Activated effector memory CD4-positive, alpha-beta T cell treated with Interleukin-2 at 50 U/mL for 16 hours (primary cell): Measurements from ENCODE around the gene PHKG2.

Experiments
- DNase-seq: peaks from one replicate; pipeline ENCODE4 v3.0.0-alpha.2; 2020

Gene PHKG2

DNA sequence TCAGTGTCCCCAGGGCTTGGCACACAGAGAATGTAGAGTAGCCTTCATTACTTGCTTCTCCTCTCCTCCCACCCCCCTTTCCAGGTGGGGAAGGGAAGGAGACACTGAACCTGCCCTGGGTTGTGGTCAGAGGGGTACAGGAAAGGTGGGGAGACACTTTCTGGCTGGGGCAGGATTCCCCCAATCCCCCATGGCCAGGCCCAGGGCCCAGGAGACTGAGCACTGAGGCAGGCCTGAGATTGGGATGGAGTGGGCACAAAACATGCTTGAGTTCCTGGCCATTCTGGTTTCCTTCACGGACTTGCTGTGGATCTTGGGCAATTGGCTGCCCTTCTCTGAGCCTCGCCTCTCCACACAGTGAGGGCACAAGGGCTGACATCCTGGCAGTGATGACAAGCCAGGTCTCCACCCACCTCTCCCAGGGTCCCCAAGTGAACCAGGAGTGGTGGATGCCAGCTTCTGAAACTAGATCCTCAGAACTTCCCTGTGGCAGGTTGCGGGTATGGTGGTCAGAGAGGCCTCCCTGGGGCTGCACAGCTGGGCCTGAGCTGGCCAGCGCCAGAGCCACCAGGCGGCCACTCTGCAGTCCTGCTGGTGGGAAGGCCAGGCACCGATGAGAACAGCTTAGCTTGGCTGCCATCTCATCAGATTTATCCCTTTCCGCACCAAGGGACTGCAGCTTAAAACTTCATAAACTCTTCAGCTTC lies 29.5 kb downstream of the PHKG2 start:
- DNase-seq: no peak

DNA sequence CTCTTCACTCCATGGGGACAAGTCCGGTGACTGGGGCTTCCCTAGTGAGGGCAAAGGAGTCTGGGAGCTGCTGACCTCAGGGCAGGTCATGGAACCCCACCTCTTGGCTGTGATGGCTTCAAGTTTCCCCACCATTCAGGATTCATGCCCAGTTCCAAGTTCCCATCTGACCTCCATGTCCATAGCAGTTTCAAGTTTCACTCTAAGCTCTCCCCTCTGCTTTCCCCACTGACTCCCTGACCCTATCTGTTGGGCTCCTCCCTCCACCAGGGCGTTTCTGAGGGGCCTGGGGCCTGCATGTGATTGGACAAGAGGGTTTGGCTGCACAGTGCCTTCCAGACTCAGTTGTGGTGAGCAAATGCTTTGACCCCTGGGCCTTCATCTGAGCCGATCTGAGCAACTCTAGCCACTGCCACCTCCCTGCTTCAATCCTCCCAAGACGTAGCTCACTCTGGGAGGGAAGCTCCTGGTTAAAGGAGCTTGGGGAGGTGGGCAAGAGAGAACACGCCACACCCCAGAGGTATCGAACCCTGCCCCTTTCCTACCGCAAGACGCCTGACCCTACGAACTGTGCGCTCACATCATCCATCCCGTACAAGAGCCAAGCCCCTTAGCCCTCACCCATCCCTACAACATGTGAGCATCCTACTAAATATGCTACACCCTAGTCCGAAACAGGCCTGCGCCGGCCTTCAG lies 30.5 kb downstream of the PHKG2 start:
- no peak for DNase-seq

DNA sequence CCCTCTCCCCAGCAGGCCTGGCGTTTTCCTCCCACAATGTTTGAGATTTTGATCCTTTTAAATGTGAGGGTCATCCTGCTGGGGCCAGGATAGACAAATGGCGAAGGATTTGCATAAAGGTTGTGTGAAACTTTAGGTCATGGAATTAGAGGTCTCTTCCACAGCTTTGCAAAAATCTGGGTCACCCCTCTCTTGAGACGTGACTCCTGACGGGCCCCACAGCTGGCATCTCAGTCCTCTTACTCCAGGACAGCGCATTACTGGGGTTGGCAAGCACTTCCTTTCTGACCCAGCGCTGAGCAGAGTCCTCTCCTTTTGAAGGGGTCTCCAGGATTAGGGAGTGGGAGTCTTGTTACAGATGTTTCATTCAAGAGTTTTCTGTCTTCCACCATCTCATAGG lies 31.4 kb downstream of the PHKG2 start:
- DNase-seq: no peak

DNA sequence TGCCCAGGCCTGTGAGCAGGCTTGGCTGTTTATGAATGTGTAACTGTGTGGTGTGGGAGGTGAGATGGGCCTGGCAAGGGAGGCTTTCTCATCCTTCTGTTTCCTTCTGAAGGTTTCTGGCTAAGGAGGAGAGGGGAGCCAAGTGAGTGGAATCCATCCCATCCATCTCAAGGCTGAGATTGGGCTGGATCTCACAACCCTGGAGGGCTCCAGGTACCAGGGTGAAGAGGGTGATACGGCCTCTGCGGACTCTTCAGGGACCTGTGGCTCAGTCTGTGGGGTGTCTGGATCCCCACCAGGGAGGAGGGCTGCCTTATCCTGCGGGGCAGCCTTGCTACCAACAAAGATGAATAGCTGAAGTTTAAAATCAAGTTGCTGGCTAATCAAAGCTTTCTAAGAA lies 31.8 kb downstream of the PHKG2 start:
- no peak for DNase-seq

- DNase-seq: no peak
These were observed 32.3 kb downstream of the PHKG2 start for GRCh38 chr16:30780549-30780948.

GRCh38 chr16:30782486-30783279 lies 34.5 kb downstream of the PHKG2 start:
- DNase-seq: no peak

DNA sequence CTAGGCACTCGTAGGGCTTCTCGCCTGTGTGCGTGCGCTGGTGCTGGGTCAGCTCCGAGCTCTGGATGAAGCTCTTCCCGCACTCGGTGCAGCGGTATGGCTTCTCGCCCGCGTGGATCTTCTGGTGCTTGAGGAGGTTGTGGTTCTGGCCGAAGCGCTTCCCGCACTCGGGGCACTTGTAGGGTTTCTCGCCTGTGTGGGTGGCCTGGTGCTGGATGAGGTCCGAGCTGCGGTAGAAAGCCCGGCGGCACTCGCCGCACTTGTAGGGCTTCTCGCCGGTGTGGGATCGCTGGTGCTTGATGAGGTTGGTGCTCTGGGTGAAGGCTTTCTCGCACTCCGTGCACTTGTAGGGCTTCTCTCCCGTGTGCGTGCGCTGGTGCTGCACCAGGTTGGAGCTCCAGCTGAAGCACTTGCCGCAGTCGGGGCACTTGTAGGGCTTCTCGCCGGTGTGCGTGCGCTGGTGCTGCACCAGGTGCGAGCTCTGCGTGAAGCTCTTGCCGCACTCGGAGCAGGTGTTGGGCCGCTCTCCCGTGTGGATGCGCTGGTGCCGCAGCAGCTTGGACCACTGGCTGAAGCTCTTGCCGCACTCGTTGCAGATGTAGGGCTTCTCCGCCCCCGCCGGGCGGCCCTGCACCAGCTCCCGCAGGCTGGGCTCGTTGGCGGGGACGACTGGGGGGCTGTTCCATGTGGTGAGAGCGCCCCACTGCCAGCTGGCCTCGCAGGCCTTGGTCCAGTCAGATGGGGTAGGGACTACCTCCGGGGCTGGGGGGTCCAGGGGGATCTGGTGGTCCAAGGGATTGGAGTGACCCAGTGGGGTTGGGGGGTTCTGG lies 35.3 kb downstream of the PHKG2 start:
- no peak for DNase-seq

GRCh38 chr16:30784215-30784614 lies 36.0 kb downstream of the PHKG2 start:
- DNase-seq: no peak

DNA sequence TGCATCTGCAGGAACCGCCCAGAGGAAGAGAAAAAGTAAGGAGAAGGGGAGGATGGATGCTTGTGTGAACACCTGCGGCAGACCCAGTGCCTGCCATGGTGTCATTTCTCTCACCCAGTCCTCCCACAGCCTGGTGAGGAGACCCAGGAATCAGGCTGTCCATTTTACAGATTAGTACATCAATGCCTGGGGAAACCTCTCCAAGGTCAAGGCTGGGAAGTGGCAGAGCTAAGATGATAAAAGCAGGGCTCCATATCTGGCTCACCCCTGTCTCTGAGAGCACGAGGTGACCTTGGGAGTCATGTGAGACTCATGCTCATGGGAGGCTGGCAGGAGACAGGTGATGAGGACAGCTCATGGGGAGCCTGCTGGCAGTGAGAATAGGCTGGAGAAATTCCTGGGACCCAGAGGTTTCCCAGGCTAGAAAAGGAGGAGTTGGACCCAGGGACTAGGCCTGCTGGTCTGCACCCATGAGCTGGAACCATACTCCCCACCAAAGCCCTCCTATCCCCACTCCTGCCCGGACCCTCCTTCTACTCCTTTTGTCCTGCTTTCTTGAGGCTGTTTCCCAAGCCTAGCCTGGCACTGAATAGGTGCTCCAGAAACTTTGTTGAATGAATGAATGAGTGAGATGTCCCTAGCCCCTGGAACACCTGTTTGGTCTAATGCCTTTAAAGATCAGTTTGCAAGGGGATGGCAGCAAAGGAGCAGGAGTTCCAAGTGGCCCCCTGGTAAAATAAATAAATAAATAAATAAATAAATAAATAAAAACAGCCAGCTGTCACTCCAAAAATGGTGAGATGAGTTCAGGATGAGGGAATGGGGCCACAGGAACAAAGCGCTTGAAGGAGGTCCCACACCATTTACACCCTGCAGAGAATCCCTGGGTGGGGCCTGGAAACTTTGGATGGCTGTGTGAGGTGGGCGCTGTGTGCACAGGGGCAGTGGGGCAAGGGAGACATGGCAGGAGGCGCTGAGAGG lies 37.2 kb downstream of the PHKG2 start:
- no peak for DNase-seq

GRCh38 chr16:30786115-30786935 lies 38.1 kb downstream of the PHKG2 start:
- DNase-seq: no peak

- DNase-seq: no peak
These were observed 38.8 kb downstream of the PHKG2 start, which contains the start of gene ZNF629 for GRCh38 chr16:30786936-30787612. Gene ZNF629 (minus strand): TSS chr16:30787205. CDS start chr16:30784482, 2,723 bp downstream.

DNA sequence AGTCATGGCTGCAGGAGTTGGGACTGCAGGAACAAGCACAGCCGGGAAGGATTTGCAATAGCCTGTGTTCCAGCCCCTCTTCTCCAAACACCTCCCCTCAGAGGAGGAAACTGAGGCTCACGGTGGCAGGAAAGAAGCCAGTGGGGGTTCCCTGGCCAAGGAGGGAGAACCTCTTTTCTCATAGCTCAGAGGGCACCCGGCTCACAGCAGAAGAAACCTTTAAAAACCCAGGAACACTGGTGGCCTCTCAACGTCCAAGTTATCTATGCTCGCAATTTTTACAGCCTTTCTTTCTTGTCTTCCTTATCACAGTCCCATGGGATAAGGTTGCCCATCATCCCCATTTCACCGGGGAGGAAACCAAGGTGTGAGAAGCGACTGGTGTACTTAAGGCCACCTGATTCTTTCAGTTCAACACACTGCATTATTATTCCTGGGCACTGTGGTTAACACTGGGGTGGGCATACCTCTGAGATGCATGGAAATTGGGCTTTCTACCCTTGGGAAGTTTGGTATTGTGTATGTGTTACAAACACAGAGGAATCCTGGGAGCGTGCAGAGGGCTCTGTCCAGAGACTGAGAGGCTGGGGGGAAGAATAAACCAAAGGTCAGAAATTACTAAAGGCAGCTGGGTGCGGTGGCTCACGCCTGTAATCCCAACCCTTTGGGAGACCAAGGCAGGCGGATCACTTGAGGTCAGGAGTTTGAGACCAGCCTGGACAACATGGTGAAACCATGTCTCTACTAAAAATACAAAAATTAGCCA lies 39.6 kb downstream of the PHKG2 start:
- no peak for DNase-seq

- DNase-seq: no peak
These were observed 45.4 kb downstream of the PHKG2 start for GRCh38 chr16:30793508-30794069.

DNA sequence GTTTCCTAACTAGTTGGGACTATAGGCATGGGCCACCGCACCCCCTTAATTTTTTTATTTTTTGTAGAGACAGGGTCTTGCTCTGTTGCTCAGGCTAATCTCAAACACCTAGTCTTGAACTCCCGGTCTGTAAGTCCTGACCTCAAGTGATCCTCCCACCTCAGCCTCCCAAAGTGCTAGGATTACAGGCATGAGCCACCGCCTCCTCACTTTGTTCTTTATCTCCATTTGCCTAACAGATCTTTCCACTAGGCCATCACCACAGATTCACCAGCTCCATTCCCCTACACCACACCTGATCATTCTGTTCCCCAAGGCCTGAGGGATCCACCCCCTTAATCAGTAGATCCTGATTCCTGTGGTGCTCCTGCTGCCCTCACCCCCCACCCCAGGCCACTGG lies 46.4 kb downstream of the PHKG2 start:
- no peak for DNase-seq

GRCh38 chr16:30797670-30798309 lies 49.6 kb downstream of the PHKG2 start:
- no peak for DNase-seq
